Measurements from ENCODE around the gene GTF2B. TPM values are rescaled to one million over a fixed set of nuclear protein-coding genes. Genes with fewer than 3 reads are reported as not detected.
"Not testable (repeated sequence)": the region's sequence is repeated elsewhere in the genome, so short reads cannot be mapped to it uniquely, and the experiment has no call there.

Gene GTF2B
- total RNA-seq, 2 experiments from 2014 or later, result 34.3 to 38.1 TPM

DNA sequence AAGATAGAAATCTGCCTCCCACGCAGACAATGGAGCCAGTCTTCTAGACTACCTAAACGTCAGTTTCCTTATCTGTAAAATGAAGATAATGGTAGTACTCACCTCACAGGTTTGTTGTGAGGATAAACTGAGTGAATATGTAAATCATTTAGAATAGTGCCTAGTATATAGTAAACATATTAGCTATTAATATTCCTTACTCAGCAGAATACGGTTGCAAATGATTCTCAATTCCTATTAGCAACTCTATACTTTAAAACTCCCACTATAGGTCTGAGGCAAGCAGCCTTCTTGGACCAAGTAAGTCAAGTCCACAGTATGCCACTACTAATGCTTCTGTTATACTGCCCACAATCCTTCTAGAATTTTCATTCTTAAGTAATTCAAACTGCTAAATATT is 5.4 kb downstream of the GTF2B start:
- Mint-ChIP-seq H3K36me3 (ENCODE audit: low read depth) (peaks cover 45% of the 10 kb centered on the region), H3K27me3 (no peaks in the 10 kb centered on the region), H3K27ac (no peak overlapping the region), H3K4me3 (no peak overlapping the region), H3K9me3 (ENCODE audit: low read depth) (no peaks in the 10 kb centered on the region), H3K4me1 (peaks cover 58% of the 10 kb centered on the region)
- DNase-seq, result no peak
- POLR2A ChIA-PET, result no interaction called here
- CTCF ChIA-PET, result interaction anchor here (2.1 to 9.3 kb wide), 2 partner anchors 8 to 21 kb away, joined by 6 to 88 read pairs; no protein-coding TSS in a partner anchor
- intact Hi-C loops (cut with DNase I, micrococcal nuclease), result no loop called here
- no peak for ATAC-seq

DNA sequence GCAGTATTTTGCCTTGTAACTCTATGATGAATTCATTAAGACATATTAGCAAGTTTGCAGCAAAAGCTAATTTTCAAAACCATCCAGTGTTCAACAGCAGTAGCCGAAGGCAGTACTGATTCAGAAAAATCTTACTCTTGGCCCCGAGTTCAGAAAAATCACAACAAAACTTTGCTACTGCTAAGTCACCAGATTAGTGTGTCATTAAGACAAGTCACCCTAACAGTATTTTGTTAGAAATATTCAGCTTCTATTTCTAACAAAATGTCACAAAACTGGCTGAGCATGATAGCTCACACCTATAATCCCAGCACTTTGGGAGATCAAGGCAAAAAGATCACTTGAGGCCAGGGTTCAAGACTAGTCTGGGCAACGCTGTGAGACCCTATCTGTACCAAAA is 8.2 kb downstream of the GTF2B start:
- intact Hi-C loops (cut with DNase I, micrococcal nuclease), result no loop called here
- peak overlapping the region; percentile 45 for H3K27ac Mint-ChIP-seq
- no peaks in the 10 kb centered on the region for H3K9me3 Mint-ChIP-seq (ENCODE audit: low read depth)

DNA sequence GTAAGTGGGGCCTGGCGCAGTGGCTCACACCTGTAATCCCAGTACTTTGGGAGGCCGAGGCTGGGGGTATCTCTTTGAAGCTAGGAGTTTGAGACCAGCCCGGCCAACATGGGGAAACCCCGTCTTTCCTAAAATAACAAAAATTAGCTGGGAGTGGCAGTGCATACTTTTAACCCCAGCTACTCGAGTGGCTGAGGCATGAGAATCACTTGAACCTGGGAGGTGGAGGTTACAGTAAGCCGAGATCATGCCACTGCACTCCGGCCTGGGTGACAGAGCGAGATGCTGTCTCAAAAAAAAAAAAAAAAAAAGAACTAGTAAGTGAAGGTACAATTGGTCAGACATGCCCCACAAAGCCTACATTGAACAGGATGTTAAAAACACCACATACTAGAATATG is 10.7 kb downstream of the GTF2B start:
- POLR2A ChIA-PET; H3K9me3 Mint-ChIP-seq (ENCODE audit: low read depth): not testable (repeated sequence)
- peak overlapping the region; percentile 13 for H3K27ac Mint-ChIP-seq

More for the DNA sequence above, 8.2 kb downstream of the GTF2B start:
- DNase-seq, result no peak
- POLR2A ChIA-PET, result no interaction called here
- Mint-ChIP-seq H3K27me3 (no peaks in the 10 kb centered on the region), H3K4me3 (no peak overlapping the region), H3K4me1 (peaks cover 53% of the 10 kb centered on the region), H3K36me3 (ENCODE audit: low read depth) (peaks cover 40% of the 10 kb centered on the region)
- CTCF ChIA-PET, result interaction anchor here (9.3 kb wide), 1 partner anchor 5 kb away, joined by 88 read pairs; no protein-coding TSS in a partner anchor
- ATAC-seq, result no peak

GRCh38 chr1:88878731-88879130 is 12.6 kb downstream of the GTF2B start:
- Mint-ChIP-seq H3K9me3 (ENCODE audit: low read depth) (no peaks in the 10 kb centered on the region), H3K4me1 (peaks cover 56% of the 10 kb centered on the region), H3K36me3 (ENCODE audit: low read depth) (peaks cover 26% of the 10 kb centered on the region), H3K4me3 (no peak overlapping the region), H3K27me3 (no peaks in the 10 kb centered on the region), H3K27ac (peak overlapping the region; percentile 28)
- ChIA-PET POLR2A (interaction anchor here (0.7 kb wide), 1 partner anchor 116 kb away, joined by 3 read pairs; no protein-coding TSS in a partner anchor), CTCF (interaction anchor here (0.8 to 6.4 kb wide), 16 partner anchors 9 to 231 kb away, joined by 3 to 88 read pairs (median 6); partner anchors contain the start of gene GTF2B)
- intact Hi-C loops (cut with DNase I, micrococcal nuclease), result loop anchor here (5.0 kb wide), 3 partner anchors 141 to 271 kb away; partner anchors contain the start of gene PKN2 (in 1 of the 2)
- no peak for DNase-seq
- no peak for ATAC-seq

More for the DNA sequence above, 10.7 kb downstream of the GTF2B start:
- Mint-ChIP-seq H3K36me3 (ENCODE audit: low read depth) (peaks cover 33% of the 10 kb centered on the region), H3K4me1 (peaks cover 51% of the 10 kb centered on the region)
- intact Hi-C loops (cut with DNase I, micrococcal nuclease); H3K27me3 Mint-ChIP-seq; H3K4me3 Mint-ChIP-seq; DNase-seq; ATAC-seq: not testable (repeated sequence)
- CTCF ChIA-PET, result interaction anchor here (1.4 to 6.4 kb wide), 4 partner anchors 7 to 145 kb away, joined by 3 to 88 read pairs (median 5); partner anchors contain the start of gene GTF2B

GRCh38 chr1:88877911-88878310 is 13.5 kb downstream of the GTF2B start:
- ChIA-PET POLR2A (no interaction called here), CTCF (interaction anchor here (0.6 to 6.4 kb wide), 27 partner anchors 10 to 565 kb away, joined by 3 to 88 read pairs (median 6); partner anchors contain the start of gene GTF2B)
- Mint-ChIP-seq H3K27me3 (no peaks in the 10 kb centered on the region), H3K9me3 (ENCODE audit: low read depth) (no peaks in the 10 kb centered on the region), H3K27ac (no peak overlapping the region), H3K4me3 (no peak overlapping the region), H3K36me3 (ENCODE audit: low read depth) (peaks cover 18% of the 10 kb centered on the region), H3K4me1 (peaks cover 51% of the 10 kb centered on the region)
- no peak for ATAC-seq
- no peak for DNase-seq
- intact Hi-C loops (cut with DNase I, micrococcal nuclease), result loop anchor here (1.0 to 5.0 kb wide), 7 partner anchors 78 to 271 kb away; partner anchors contain the start of gene PKN2 (in 1 of the 2)

GRCh38 chr1:88877382-88877825 is 14.0 kb downstream of the GTF2B start:
- H3K4me3 Mint-ChIP-seq, result no peak overlapping the region
- intact Hi-C loops (cut with DNase I, micrococcal nuclease), result loop anchor here (1.0 to 5.0 kb wide), 7 partner anchors 77 to 270 kb away; partner anchors contain the start of gene PKN2 (in 1 of the 2)
- CTCF ChIA-PET, result interaction anchor here (0.6 to 6.4 kb wide), 33 partner anchors 10 to 566 kb away, joined by 3 to 88 read pairs (median 5); partner anchors contain the start of gene GTF2B
- H3K4me1 Mint-ChIP-seq, result peaks cover 50% of the 10 kb centered on the region
- H3K27me3 Mint-ChIP-seq, result no peaks in the 10 kb centered on the region
- POLR2A ChIA-PET, result interaction anchor here (0.7 kb wide), 1 partner anchor 1935 kb away, joined by 4 read pairs; no protein-coding TSS in a partner anchor
- no peak for ATAC-seq
- DNase-seq, result no peak
- H3K9me3 Mint-ChIP-seq (ENCODE audit: low read depth), result no peaks in the 10 kb centered on the region
- peaks cover 14% of the 10 kb centered on the region for H3K36me3 Mint-ChIP-seq (ENCODE audit: low read depth)
- no peak overlapping the region for H3K27ac Mint-ChIP-seq

- ChIA-PET POLR2A (interaction anchor here (0.7 kb wide), 1 partner anchor 1935 kb away, joined by 4 read pairs; no protein-coding TSS in a partner anchor), CTCF (interaction anchor here (0.5 to 6.4 kb wide), 35 partner anchors 10 to 1542 kb away, joined by 3 to 88 read pairs (median 5); partner anchors contain the start of gene GTF2B)
- intact Hi-C loops (cut with DNase I, micrococcal nuclease), result loop anchor here (1.0 to 5.0 kb wide), 7 partner anchors 76 to 269 kb away; partner anchors contain the start of gene PKN2 (in 1 of the 2)
- peaks cover 10% of the 10 kb centered on the region for H3K36me3 Mint-ChIP-seq (ENCODE audit: low read depth)
- no peak overlapping the region for H3K27ac Mint-ChIP-seq
- no peaks in the 10 kb centered on the region for H3K9me3 Mint-ChIP-seq (ENCODE audit: low read depth)
- no peak for DNase-seq
- H3K4me3 Mint-ChIP-seq, result no peak overlapping the region
- no peaks in the 10 kb centered on the region for H3K27me3 Mint-ChIP-seq
- ATAC-seq, result no peak
- peaks cover 44% of the 10 kb centered on the region for H3K4me1 Mint-ChIP-seq
These were observed 14.6 kb downstream of the GTF2B start for GRCh38 chr1:88876573-88877365.

DNA sequence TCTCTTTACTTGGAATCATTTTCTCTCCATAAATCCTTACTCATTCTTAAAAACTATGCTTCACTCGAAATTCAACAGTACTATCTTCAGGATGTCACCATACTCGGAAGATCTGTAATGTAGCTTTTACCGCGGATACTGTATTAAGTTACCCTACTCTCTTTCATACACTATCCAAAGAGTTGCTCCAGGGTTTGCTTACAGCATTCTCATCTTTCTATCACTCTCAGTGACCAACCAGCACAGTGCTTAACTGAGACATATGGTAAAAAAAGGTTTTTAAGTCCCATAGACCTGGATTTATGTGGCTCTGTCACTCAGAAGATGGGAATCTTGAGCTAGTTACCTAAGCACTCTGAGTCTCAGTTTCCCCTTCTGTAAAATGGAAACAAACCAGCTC is 15.8 kb downstream of the GTF2B start:
- Mint-ChIP-seq H3K9me3 (ENCODE audit: low read depth) (no peaks in the 10 kb centered on the region), H3K4me1 (peaks cover 42% of the 10 kb centered on the region), H3K4me3 (no peak overlapping the region), H3K36me3 (ENCODE audit: low read depth) (peaks cover 12% of the 10 kb centered on the region), H3K27ac (no peak overlapping the region), H3K27me3 (no peaks in the 10 kb centered on the region)
- CTCF ChIA-PET, result interaction anchor here (0.6 to 6.4 kb wide), 10 partner anchors 11 to 695 kb away, joined by 3 to 88 read pairs (median 4); partner anchors contain the start of gene GTF2B
- ATAC-seq (no peak), DNase-seq (no peak)
- POLR2A ChIA-PET, result interaction anchor here (0.6 kb wide), 1 partner anchor 25 kb away, joined by 3 read pairs; no protein-coding TSS in a partner anchor
- intact Hi-C loops (cut with DNase I, micrococcal nuclease), result loop anchor here (5.0 kb wide), 3 partner anchors 138 to 268 kb away; partner anchors contain the start of gene PKN2 (in 1 of the 2)

- Mint-ChIP-seq H3K4me1 (peaks cover 48% of the 10 kb centered on the region), H3K27ac (peak overlapping the region; percentile 8), H3K27me3 (no peaks in the 10 kb centered on the region), H3K36me3 (ENCODE audit: low read depth) (peaks cover 15% of the 10 kb centered on the region), H3K9me3 (ENCODE audit: low read depth) (no peaks in the 10 kb centered on the region), H3K4me3 (no peak overlapping the region)
- intact Hi-C loops (cut with DNase I, micrococcal nuclease), result no loop called here
- CTCF ChIA-PET, result interaction anchor here (0.7 kb wide), 1 partner anchor 138 kb away, joined by 3 read pairs; no protein-coding TSS in a partner anchor
- DNase-seq (no peak), ATAC-seq (no peak)
- POLR2A ChIA-PET, result interaction anchor here (0.7 kb wide), 1 partner anchor 216 kb away, joined by 3 read pairs; no protein-coding TSS in a partner anchor
These were observed 17.5 kb downstream of the GTF2B start for GRCh38 chr1:88873737-88874349.

GRCh38 chr1:88869644-88870043 is 21.7 kb downstream of the GTF2B start:
- H3K27me3 Mint-ChIP-seq; POLR2A ChIA-PET; CTCF ChIA-PET; H3K4me3 Mint-ChIP-seq; DNase-seq; H3K9me3 Mint-ChIP-seq (ENCODE audit: low read depth); H3K27ac Mint-ChIP-seq; ATAC-seq: not testable (repeated sequence)
- intact Hi-C loops (cut with DNase I, micrococcal nuclease), result loop anchor here in 1 of 2 experiments (2.0 kb wide), 1 partner anchor 21 kb away; the partner anchor contains the start of gene GTF2B
- Mint-ChIP-seq H3K4me1 (peaks cover 63% of the 10 kb centered on the region), H3K36me3 (ENCODE audit: low read depth) (peaks cover 14% of the 10 kb centered on the region)

Measured in activated CD4-positive, alpha-beta T cell treated with anti-CD3 and anti-CD28 coated beads for 36 hours (primary cell).